ENCODE results near the gene DVL3. TPM values are rescaled to one million over a fixed set of nuclear protein-coding genes. Genes with fewer than 3 reads are reported as not detected.

The DVL3 gene
- total RNA-seq, 1 experiment from 2014 or later: 60.7 TPM

DNA sequence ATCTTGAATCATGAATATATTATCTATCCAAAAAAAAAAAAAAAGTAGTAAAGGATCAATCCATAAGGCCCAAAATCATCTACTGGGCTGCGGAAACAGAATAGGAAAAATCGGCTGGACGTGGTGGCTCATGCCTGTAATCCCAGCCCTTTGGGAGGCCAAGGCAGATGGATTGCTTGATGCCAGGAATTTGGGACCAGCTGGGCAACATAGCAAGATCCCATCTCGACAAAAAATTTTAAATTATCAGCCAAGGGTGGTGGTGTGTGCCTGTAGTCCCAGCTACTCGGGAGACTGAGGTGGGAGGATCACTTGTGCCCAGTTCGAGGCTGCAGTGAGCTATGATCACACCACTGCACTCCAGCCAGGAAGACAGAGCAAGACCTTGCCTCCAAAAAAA, 6.1 kb upstream of the DVL3 start:
- Histone ChIP-seq H3K4me2 (ENCODE audit: low read length) (no peak overlapping the region), H3K4me1 (ENCODE audit: control insufficient read depth in 1 of 2, insufficient read depth in 2 of 2, low read length in 2 of 2) (peaks cover 0 to 19% of the 10 kb centered on the region in 2 experiments; a peak in 2 of 4 replicates), H3K9me3 (ENCODE audit: control insufficient read depth in 1 of 2, insufficient read depth in 1 of 2, low read depth in 1 of 2, low read length in 2 of 2) (no peaks in the 10 kb centered on the region), H2AFZ (ENCODE audit: low read depth, low read length, poor library complexity, severe bottlenecking) (no peak overlapping the region), H3K27me3 (ENCODE audit: insufficient read depth, low read length) (no peaks in the 10 kb centered on the region), H3K79me2 (ENCODE audit: insufficient read depth, low read length) (no peaks in the 10 kb centered on the region), H3K4me3 (replicated peaks in 1 of 2; ENCODE audit: low read depth in 1 of 2, low read length in 2 of 2) (no peak overlapping the region), H3K9ac (ENCODE audit: low read length) (no peak overlapping the region), H4K20me1 (ENCODE audit: insufficient read depth) (no peaks in the 10 kb centered on the region), H3K27ac (ENCODE audit: low read depth, low read length) (no peak overlapping the region), H3K9me2 (ENCODE audit: insufficient read depth) (no peaks in the 10 kb centered on the region), H3K36me3 (ENCODE audit: control insufficient read depth in 1 of 2, insufficient read depth in 2 of 2, low read length in 2 of 2) (peaks cover 4 to 10% of the 10 kb centered on the region in 2 experiments; a peak in 2 of 4 replicates)
- ATAC-seq (no peak), DNase-seq (ENCODE audit: low read depth, low spot score) (no peak)
- ChIA-PET RAD21 (ENCODE audit: low non-redundant PET in 1 of 2, low total read pairs in 2 of 2, uncharacterized antibody in 2 of 2, unreplicated experiment in 2 of 2) (interaction anchor here in 1 of 2 experiments (0.8 kb wide), 1 partner anchor 388 kb away, joined by 4 read pairs; no protein-coding TSS in a partner anchor), CTCF (no interaction called here), POLR2A (interaction anchor here (1.0 kb wide), 1 partner anchor 14 kb away, joined by 3 read pairs; the partner anchor contains the start of gene EIF2B5)
- intact Hi-C loops (cut with micrococcal nuclease): loop anchor here (1.0 kb wide), 1 partner anchor 140 kb away; no protein-coding TSS in a partner anchor
- no TSS peak for BruUV-seq (replicated peaks)
- TF ChIP-seq, protein P1, sequence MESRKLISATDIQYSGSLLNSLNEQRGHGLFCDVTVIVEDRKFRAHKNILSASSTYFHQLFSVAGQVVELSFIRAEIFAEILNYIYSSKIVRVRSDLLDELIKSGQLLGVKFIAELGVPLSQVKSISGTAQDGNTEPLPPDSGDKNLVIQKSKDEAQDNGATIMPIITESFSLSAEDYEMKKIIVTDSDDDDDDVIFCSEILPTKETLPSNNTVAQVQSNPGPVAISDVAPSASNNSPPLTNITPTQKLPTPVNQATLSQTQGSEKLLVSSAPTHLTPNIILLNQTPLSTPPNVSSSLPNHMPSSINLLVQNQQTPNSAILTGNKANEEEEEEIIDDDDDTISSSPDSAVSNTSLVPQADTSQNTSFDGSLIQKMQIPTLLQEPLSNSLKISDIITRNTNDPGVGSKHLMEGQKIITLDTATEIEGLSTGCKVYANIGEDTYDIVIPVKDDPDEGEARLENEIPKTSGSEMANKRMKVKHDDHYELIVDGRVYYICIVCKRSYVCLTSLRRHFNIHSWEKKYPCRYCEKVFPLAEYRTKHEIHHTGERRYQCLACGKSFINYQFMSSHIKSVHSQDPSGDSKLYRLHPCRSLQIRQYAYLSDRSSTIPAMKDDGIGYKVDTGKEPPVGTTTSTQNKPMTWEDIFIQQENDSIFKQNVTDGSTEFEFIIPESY (IDR thresholded peaks at IDR 0.05; ENCODE audit: extremely low read depth, insufficient replicate concordance, low read length): no peak
- no peak for TF ChIP-seq ZFX (IDR thresholded peaks at IDR 0.05)
- no peak for TF ChIP-seq YY1 (IDR thresholded peaks at IDR 0.05; ENCODE audit: extremely low read depth, insufficient replicate concordance, low read depth, low read length)
- no peak for TF ChIP-seq SRF (IDR thresholded peaks at IDR 0.05; ENCODE audit: low read depth)
- no peak for TF ChIP-seq FOSL1 (IDR thresholded peaks at IDR 0.05; ENCODE audit: low read depth)
- no peak for TF ChIP-seq JUND (IDR thresholded peaks at IDR 0.05)
- TF ChIP-seq TCF7L2 (IDR thresholded peaks at IDR 0.05; ENCODE audit: borderline replicate concordance, extremely low read depth, insufficient read depth, insufficient read length): no peak
- no peak for TF ChIP-seq POLR2AphosphoS5 (IDR thresholded peaks at IDR 0.05; ENCODE audit: low read depth, low read length)
